Upper lobe of left lung (tissue), 4 donors: ENCODE measurements around the gene KLHL18.

Source experiments
- POLR2AphosphoS5 ChIP-seq, 2 donors: sonication (generic); formaldehyde crosslinking; IDR thresholded peaks; one replicate each; pipeline ENCODE4 v1.5.1; 2017; ENCODE audit warnings: antibody characterized with exemption in 2 of 2
- TF ChIP-seq, protein P1 (sequence below), 6 experiments: fragments of 450-650 bp in 4 of 6; fragments of 200-600 bp in 2 of 6; sonication (generic) in 2 of 6; IDR thresholded peaks; one replicate each; pipeline ENCODE4 v1.5.1; 2016 to 2019; ENCODE audit warnings: antibody characterized with exemption in 6 of 6

DNA sequence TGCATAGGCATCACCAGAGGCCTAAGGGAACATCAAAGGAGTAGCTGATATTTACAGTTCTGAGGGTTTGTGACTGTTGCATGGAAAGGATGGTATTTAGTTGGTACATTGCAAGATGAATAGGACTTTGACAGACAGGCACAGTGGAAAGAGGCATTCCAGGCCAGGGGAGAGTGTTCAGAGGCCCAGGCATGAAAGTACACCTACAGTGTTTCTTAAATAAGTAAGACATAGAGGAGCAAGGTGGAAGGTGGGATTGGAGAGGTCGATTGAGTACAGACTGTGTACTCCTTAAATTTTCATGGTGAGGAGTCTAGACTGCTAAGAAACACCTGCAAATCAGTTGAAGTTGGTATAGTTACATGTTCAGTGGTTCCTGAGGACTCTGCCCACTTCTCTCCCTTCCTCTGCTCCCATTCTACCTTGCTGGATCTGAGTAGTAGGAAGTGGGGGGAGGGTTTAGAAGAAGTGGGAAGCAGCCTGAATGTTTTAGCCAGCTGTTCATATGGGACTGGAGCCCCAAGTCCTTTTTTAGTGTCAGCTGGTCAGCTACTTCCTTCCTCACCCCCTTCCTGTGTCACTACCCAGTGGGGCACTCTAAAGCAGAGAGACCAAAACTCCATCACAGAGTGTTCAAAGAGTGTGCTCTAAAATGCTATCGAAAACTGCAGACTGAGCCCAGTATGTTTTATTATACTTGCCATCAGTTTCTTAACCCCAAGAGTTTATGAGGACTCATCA, 14.0 kb downstream of the KLHL18 start:
- TF ChIP-seq, protein P1, sequence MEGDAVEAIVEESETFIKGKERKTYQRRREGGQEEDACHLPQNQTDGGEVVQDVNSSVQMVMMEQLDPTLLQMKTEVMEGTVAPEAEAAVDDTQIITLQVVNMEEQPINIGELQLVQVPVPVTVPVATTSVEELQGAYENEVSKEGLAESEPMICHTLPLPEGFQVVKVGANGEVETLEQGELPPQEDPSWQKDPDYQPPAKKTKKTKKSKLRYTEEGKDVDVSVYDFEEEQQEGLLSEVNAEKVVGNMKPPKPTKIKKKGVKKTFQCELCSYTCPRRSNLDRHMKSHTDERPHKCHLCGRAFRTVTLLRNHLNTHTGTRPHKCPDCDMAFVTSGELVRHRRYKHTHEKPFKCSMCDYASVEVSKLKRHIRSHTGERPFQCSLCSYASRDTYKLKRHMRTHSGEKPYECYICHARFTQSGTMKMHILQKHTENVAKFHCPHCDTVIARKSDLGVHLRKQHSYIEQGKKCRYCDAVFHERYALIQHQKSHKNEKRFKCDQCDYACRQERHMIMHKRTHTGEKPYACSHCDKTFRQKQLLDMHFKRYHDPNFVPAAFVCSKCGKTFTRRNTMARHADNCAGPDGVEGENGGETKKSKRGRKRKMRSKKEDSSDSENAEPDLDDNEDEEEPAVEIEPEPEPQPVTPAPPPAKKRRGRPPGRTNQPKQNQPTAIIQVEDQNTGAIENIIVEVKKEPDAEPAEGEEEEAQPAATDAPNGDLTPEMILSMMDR (IDR thresholded peaks at IDR 0.05), result no peak
- no peak for TF ChIP-seq POLR2AphosphoS5 (IDR thresholded peaks at IDR 0.05)
